PFSK-1 (cell line): Measurements from ENCODE around the gene MYO1F.

Source experiments
- FOXP2 ChIP-seq: optimal IDR thresholded peaks from 2 replicates; pipeline ENCODE3; 2011; ENCODE audit warnings: borderline replicate concordance, control low read depth, inconsistent platforms; ENCODE audit not compliant: insufficient read depth; ENCODE audit errors: extremely low read length, extremely low read depth
- POLR2AphosphoS5 ChIP-seq: IDR thresholded peaks from 2 replicates; pipeline ENCODE4 v1.6.1; 2012; ENCODE audit warnings: low read depth, mild to moderate bottlenecking, control low read depth, low read length, moderate library complexity
- REST ChIP-seq, 2 experiments: IDR thresholded peaks; 2 replicates each; pipeline versions ENCODE4 v1.6.1 to v1.8.0; 2011 to 2012; ENCODE audit warnings: low read depth in 2 of 2, low read length in 2 of 2, control low read depth in 1 of 2, inconsistent platforms in 1 of 2, mild to moderate bottlenecking in 1 of 2, moderate library complexity in 1 of 2; ENCODE audit not compliant: insufficient read depth in 1 of 2
- SIN3A ChIP-seq: IDR thresholded peaks from 2 replicates; pipeline ENCODE4 v1.6.1; 2012; ENCODE audit warnings: mild to moderate bottlenecking, low read length, moderate library complexity, borderline replicate concordance; ENCODE audit not compliant: insufficient read depth
- TAF1 ChIP-seq: IDR thresholded peaks from 2 replicates; pipeline ENCODE4 v1.6.1; 2012; ENCODE audit warnings: low read length, control low read depth, borderline replicate concordance; ENCODE audit not compliant: insufficient read depth

MYO1F gene

DNA sequence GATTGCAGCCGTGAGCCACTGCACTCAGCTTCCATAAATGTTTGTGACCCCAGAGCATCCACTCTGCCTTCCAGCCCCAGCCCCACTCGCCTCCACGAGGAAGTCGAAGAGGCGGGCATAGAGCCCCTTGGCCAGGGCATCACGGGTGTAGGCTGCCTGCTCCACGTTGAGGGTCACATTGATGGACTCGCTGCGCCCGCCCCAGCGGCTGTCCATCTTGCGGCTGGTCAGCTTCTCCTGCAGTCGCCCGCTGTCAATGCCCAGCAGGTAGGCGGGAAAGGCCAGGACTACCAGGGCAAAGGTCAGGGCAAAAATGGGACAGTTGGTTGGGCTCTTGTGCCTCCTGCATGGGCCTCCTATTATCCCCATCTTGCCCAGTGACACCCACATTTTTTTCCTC, 27.2 kb downstream of the MYO1F start:
- TF ChIP-seq FOXP2 (no peak), SIN3A (no peak), POLR2AphosphoS5 (no peak), TAF1 (no peak), REST (IDR thresholded peaks at IDR 0.05; ENCODE audit: insufficient read depth in 1 of 2, low read depth in 2 of 2, low read length in 2 of 2) (no peak)

DNA sequence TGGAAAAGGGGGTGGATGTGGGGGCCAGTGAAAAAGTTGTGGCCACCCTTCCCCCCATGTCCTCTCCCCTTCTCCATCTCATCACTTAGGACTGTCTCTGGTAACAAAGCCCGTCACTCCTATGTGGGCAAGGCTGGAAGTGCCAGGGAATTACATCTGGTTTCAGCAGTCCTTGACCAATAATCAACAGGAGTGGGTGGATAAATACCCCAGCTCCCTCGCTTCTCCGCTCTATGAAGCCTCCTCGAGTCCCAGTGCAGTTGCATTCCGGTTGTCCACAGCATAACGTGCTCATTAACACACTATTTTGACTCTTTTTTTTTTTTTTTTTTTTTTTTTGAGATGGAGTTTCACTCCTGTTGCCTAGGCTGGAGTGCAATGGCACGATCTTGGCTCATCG, 31.5 kb downstream of the MYO1F start:
- TF ChIP-seq REST (IDR thresholded peaks at IDR 0.05; ENCODE audit: insufficient read depth in 1 of 2, low read depth in 2 of 2, low read length in 2 of 2) (no peak), TAF1 (no peak), POLR2AphosphoS5 (no peak), SIN3A (no peak), FOXP2 (no peak)

DNA sequence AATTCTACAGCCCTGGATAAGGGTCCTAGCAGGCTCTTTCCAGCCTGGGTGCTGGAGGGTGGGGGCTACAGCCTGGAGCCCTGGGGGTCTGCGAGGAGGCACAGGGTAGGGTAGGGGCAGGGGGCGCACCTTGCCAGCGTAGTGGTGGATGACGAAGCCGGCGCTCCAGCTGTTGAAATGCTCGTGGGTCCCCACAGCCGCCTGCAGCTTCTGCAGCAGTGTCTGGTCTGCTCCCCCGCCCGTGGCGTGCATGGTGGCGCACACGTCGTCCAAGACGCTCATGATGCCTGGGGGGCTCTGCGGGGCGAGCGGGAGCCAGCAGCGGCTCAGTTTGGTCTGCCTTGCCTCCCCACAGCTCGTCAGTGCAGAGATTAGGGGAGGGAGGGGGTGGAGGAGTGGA, 33.1 kb downstream of the MYO1F start:
- TF ChIP-seq TAF1 (no peak), SIN3A (no peak), REST (IDR thresholded peaks at IDR 0.05; ENCODE audit: insufficient read depth in 1 of 2, low read depth in 2 of 2, low read length in 2 of 2) (no peak), FOXP2 (no peak), POLR2AphosphoS5 (no peak)

GRCh38 chr19:8539621-8540149, 37.6 kb downstream of the MYO1F start:
- TF ChIP-seq TAF1 (no peak), SIN3A (no peak)

GRCh38 chr19:8537099-8537498, 40.1 kb downstream of the MYO1F start:
- no peak for TF ChIP-seq TAF1
- no peak for TF ChIP-seq SIN3A
- TF ChIP-seq REST (IDR thresholded peaks at IDR 0.05; ENCODE audit: insufficient read depth in 1 of 2, low read depth in 2 of 2, low read length in 2 of 2), result no peak
- no peak for TF ChIP-seq FOXP2
- no peak for TF ChIP-seq POLR2AphosphoS5
